ENCODE results near the gene CHRNE. TPM values are rescaled to one million over a fixed set of nuclear protein-coding genes. Genes with fewer than 3 reads are reported as not detected.

The CHRNE gene
- total and polyA plus RNA-seq, 2 donors (not counting 1 experiment from before 2014, with no cell fraction given) = 0.99 to 4.7 TPM

DNA sequence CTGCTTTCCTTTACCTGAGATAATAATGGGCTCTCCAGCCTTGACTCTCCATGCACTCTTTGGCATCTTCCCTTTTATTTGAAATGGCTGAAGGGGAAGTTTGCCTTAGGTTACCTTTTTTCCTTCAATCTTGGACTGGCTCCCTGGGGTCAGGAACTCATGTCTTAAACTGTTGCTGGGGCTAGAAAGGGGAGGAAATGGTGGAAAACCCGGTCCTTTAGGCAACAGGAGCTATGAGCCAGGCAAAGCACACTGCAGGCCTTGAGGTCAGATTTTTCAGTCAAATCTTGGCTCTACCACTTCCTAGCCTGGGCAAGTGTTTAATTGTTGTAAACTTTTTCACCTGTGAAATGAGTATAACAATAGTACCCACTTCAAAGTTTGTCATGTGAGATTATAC is 39.6 kb downstream of the CHRNE start:
- Histone ChIP-seq H3K4me1 (ENCODE audit: control insufficient read depth in 2 of 2, insufficient read depth in 2 of 2, low read length in 2 of 2) (no peaks in the 10 kb centered on the region), H3K9ac (ENCODE audit: low read length) (no peak overlapping the region), H3K27ac (ENCODE audit: low read length in 2 of 2) (no peak overlapping the region), H4K20me1 (ENCODE audit: control insufficient read depth, insufficient read depth, low read length, poor library complexity, severe bottlenecking) (peaks cover 51% of the 10 kb centered on the region), H3K9me3 (ENCODE audit: control extremely low read depth in 1 of 3, control insufficient read depth in 2 of 3, insufficient read depth in 1 of 3, low read length in 2 of 3) (no peaks in the 10 kb centered on the region), H3K4me3 (ENCODE audit: control extremely low read depth in 1 of 5, extremely low read depth in 1 of 5, insufficient read depth in 1 of 5, low read depth in 2 of 5, low read length in 4 of 5) (no peak overlapping the region), H3K79me2 (ENCODE audit: control insufficient read depth, insufficient read depth, low read length) (peaks cover 32% of the 10 kb centered on the region), H3K36me3 (replicated peaks in 1 of 2; ENCODE audit: control extremely low read depth in 1 of 2, control insufficient read depth in 1 of 2, extremely low read depth in 1 of 2, insufficient read depth in 2 of 2, low read length in 1 of 2) (peaks cover 2 to 20% of the 10 kb centered on the region in 2 experiments), H3K27me3 (replicated peaks in 1 of 4; ENCODE audit: control extremely low read depth in 1 of 4, control insufficient read depth in 3 of 4, insufficient read depth in 4 of 4, low read length in 3 of 4) (no peaks in the 10 kb centered on the region), H2AFZ (ENCODE audit: insufficient read depth, low read depth, low read length, poor library complexity, severe bottlenecking) (no peak overlapping the region), H3K4me2 (replicated peaks; ENCODE audit: low read depth, low read length, poor library complexity, severe bottlenecking) (no peak overlapping the region)
- Mint-ChIP-seq H3K27ac (no peak overlapping the region), H3K4me3 (no peak overlapping the region), H3K9me3 (ENCODE audit: insufficient read depth) (no peaks in the 10 kb centered on the region), H3K27me3 (no peaks in the 10 kb centered on the region), H3K4me1 (no peaks in the 10 kb centered on the region)
- intact Hi-C loops (cut with micrococcal nuclease) = no loop called here
- no CpG with 5 or more reads among the region's 1 CpG for WGBS (ENCODE audit: insufficient coverage)
- CTCF ChIA-PET = no interaction called here
- DNase-seq = no peak
- ATAC-seq (ENCODE audit: low read depth) = no peak
- POLR2A ChIA-PET = no interaction called here
- TF ChIP-seq EZH2 (IDR thresholded peaks at IDR 0.05; ENCODE audit: borderline replicate concordance, insufficient read depth, low read depth, low read length, poor library complexity, severe bottlenecking) = no peak
- TF ChIP-seq, protein P1, sequence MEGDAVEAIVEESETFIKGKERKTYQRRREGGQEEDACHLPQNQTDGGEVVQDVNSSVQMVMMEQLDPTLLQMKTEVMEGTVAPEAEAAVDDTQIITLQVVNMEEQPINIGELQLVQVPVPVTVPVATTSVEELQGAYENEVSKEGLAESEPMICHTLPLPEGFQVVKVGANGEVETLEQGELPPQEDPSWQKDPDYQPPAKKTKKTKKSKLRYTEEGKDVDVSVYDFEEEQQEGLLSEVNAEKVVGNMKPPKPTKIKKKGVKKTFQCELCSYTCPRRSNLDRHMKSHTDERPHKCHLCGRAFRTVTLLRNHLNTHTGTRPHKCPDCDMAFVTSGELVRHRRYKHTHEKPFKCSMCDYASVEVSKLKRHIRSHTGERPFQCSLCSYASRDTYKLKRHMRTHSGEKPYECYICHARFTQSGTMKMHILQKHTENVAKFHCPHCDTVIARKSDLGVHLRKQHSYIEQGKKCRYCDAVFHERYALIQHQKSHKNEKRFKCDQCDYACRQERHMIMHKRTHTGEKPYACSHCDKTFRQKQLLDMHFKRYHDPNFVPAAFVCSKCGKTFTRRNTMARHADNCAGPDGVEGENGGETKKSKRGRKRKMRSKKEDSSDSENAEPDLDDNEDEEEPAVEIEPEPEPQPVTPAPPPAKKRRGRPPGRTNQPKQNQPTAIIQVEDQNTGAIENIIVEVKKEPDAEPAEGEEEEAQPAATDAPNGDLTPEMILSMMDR (IDR thresholded peaks at IDR 0.05) = no peak

DNA sequence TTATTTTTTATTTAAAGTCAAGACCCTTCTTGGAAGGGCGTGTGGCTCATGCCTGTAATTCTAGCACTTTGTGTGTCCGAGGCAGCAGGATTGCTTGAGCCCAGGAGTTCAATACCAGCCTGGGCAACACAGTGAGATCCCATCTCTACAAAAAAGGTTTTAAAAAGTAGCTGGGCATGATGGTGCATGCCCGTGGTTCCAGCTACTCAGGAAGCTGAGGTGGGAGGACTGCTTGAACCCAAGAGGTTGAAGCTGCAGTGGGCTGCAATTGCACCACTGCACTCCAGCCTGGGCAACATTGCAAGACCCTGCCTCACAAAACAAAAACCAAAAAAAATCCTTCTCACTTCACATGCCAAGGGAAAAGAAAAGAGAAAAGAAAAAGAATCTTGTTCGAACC is 40.2 kb downstream of the CHRNE start:
- Histone ChIP-seq H3K36me3 (replicated peaks in 1 of 2; ENCODE audit: control extremely low read depth in 1 of 2, control insufficient read depth in 1 of 2, extremely low read depth in 1 of 2, insufficient read depth in 2 of 2, low read length in 1 of 2) (peaks cover 2 to 20% of the 10 kb centered on the region in 2 experiments), H4K20me1 (ENCODE audit: control insufficient read depth, insufficient read depth, low read length, poor library complexity, severe bottlenecking) (peaks cover 55% of the 10 kb centered on the region), H3K4me1 (ENCODE audit: control insufficient read depth in 2 of 2, insufficient read depth in 2 of 2, low read length in 2 of 2) (no peaks in the 10 kb centered on the region), H3K27ac (ENCODE audit: low read length in 2 of 2) (no peak overlapping the region), H3K9me3 (ENCODE audit: control extremely low read depth in 1 of 3, control insufficient read depth in 2 of 3, insufficient read depth in 1 of 3, low read length in 2 of 3) (no peaks in the 10 kb centered on the region), H3K4me2 (replicated peaks; ENCODE audit: low read depth, low read length, poor library complexity, severe bottlenecking) (no peak overlapping the region), H2AFZ (ENCODE audit: insufficient read depth, low read depth, low read length, poor library complexity, severe bottlenecking) (no peak overlapping the region), H3K9ac (ENCODE audit: low read length) (no peak overlapping the region), H3K4me3 (ENCODE audit: control extremely low read depth in 1 of 5, extremely low read depth in 1 of 5, insufficient read depth in 1 of 5, low read depth in 2 of 5, low read length in 4 of 5) (no peak overlapping the region), H3K27me3 (replicated peaks in 1 of 4; ENCODE audit: control extremely low read depth in 1 of 4, control insufficient read depth in 3 of 4, insufficient read depth in 4 of 4, low read length in 3 of 4) (no peaks in the 10 kb centered on the region), H3K79me2 (ENCODE audit: control insufficient read depth, insufficient read depth, low read length) (peaks cover 38% of the 10 kb centered on the region)
- CTCF ChIA-PET = interaction anchor here (1.0 kb wide), 1 partner anchor 24 kb away, joined by 3 read pairs; no protein-coding TSS in a partner anchor
- Mint-ChIP-seq H3K9me3 (ENCODE audit: insufficient read depth) (no peaks in the 10 kb centered on the region), H3K27me3 (no peaks in the 10 kb centered on the region), H3K4me1 (peaks cover 3% of the 10 kb centered on the region), H3K27ac (no peak overlapping the region), H3K4me3 (no peak overlapping the region)
- TF ChIP-seq, protein P1 (IDR thresholded peaks at IDR 0.05) = no peak
- no peak for TF ChIP-seq EZH2 (IDR thresholded peaks at IDR 0.05; ENCODE audit: borderline replicate concordance, insufficient read depth, low read depth, low read length, poor library complexity, severe bottlenecking)
- POLR2A ChIA-PET = no interaction called here
- DNase-seq (no peak), ATAC-seq (ENCODE audit: low read depth) (no peak)
- 100% methylated on average over 3 of the region's 4 CpGs for WGBS (ENCODE audit: insufficient coverage)
- intact Hi-C loops (cut with micrococcal nuclease) = no loop called here

All from B cell (primary cell).